GM18526 (cell line): Measurements from ENCODE around the gene EGLN1.

Source experiments
- POLR2A ChIP-seq: IDR thresholded peaks from 3 replicates; pipeline ENCODE4 v1.6.1; 2011; ENCODE audit not compliant: insufficient read length; ENCODE audit errors: extremely low read depth

EGLN1 gene

DNA sequence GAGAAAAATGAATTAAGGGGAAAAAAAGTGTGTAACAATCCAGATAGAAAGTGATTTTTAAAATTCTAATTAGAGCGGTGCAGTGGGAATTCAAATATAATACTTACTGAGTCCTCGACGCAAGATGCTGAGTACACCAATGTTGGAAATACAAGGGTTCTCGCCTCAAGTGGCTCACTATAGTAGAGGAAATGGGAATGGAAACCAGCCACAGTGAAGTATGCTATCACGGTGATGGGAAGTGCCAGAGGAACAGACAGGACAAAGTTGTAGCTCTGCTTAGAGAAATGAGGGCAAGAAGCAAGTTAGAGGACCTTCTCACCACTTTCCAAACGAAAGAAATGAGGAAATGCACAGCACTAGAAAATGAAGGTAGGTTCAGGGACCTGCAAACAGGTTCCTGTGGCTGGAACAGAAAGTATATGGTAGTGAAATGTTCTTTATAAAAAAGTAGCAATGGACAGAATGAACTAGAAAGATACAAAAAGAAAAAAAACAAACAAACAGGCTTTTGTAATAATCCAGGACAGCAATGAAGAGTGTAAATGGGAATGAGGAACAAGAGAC, 13.5 kb downstream of the EGLN1 start:
- no peak for TF ChIP-seq POLR2A

DNA sequence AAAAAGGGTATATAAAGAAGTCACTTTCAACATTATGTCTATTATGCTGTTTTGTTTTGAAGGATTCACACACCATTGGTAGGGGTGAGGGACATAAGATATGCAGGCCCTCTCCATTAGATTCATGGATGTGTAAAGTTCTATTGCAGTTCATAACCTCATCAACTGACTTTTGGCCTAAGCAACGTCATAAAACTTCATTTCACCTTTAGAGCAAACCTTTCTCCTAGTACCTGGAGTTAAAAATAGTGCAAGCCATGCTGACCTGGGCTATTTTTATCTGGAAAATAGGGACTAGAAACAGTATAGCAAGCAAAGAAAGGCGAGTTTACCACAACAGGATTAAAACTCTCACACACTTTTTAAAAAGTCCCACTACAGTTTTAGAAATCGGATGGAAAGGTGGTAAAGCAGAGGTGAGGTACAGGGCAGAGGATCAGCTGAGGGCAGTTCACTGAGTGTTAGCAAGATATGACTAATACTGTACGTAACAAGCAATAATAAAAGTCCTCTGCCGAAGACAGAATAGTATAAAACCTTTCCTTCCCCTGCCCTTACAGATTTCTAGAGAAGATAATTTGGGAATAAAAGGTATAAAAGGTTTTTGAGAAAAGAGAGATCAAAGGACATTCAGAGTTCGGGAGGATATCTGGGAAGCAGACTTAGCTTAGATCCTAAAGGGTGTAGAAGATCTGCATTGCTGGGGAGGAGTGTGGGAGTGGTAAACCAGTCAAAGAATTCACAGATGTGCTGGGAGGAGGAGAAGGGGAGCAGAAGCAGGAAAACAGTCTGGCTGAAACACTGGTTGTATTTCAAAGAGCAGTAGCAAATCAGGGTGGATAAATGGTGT, 14.3 kb downstream of the EGLN1 start:
- TF ChIP-seq POLR2A = no peak

DNA sequence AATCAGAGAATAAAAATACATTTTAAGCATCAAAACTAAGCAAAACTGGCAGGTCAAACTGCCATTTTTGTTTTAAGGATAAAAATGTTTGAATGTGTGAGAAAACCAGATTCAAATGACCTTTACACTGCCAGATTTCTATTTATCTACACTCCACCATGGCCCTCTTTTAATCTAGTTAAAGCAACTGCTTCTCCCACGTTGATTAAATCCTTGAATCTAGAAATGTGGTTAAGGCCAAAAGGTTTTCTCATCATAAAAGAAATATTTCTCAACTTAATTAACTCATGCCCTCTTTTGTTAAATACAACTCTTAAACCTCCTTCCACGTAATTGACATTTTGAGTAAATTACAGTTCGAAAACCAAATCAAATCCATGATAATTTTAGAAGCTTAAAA, 15.0 kb downstream of the EGLN1 start:
- no peak for TF ChIP-seq POLR2A

DNA sequence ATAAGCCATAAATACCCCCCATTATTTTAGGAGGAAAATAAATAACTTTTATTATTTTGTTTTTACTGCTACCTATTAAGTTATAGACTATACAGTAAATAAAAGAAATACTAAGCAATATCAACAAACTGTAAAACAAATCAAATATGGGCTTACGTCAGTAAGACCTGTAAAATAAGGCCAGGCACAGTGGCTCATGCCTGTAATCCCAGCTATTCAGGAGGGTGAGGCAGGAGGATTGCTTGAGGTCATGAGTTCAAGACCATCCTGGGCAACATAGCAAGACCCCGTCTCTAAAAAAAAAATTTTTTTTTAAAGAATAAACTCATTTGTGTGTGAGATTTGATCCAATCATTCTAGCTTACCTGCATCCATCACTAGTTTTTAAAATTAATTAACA, 17.8 kb downstream of the EGLN1 start:
- TF ChIP-seq POLR2A = no peak

DNA sequence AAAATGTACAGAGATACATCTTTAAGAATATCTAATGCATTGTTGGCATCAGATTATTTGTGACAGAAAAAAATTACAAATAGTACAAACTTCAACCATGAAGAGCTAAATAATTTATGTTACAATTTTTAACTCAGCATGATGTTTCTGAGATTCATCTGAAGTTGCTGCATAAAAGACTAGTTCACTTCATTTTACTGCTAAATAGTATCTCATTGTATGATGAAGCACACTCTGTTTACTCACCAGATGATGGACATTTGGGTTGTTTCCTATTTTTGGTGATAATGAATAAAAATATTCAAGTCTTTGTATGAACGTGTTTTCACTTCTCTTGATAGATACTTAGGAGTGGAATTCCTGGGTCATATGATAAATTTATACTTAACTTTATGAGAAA, 20.6 kb downstream of the EGLN1 start:
- no peak for TF ChIP-seq POLR2A

DNA sequence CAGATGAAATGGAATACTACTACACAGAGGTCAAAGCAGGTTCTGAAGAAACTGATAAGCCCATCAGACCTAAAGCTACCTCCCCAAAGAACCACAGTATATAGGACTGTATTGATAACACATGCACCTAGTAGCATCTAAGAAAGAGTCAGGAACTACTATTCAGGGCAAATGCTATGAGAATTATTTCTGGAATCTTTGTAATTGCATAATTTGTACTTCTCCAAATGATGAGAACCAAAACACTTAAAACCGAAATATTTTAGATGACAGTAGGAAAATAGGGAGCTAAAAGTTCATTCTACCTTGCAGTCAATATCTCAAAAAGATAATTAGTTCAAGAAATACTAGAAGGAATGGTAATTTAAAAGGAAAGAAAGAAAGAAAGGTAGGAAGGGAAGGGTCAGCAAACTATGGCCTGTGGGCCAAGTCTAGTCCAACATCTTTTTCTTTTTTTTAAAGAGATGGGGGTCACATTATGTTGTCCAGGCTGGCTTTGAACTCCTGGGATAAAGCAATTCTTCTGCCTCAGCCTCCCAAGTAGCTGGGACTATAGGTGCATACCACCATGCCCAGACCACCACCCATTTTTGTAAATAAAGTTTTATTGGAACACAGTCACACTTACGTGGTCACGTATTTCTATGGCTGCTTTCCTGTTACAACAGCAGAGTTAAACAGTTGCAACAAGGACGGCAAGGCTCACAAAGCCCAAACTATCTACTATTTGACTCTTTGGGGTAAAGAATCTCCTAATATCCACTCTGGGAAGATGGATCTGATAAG, 24.0 kb downstream of the EGLN1 start:
- no peak for TF ChIP-seq POLR2A

DNA sequence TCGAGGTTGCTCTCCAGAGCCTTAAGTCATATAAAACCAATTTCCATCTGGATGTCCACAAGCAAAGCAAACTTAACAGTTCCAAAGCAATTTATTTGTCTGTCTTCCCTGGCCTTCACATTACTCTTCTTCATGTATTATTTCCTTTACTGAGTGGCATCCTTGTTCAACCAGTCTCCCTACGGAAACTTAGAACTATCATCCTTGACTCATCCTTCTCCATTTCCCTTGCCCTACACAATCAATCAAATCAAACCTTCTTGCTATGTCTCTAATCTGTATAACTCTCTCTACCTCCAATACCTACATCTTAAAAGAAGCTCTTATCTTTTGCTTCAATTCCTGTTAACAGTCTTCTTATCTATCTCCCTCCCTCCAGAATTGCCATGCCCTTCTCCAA, 25.4 kb downstream of the EGLN1 start:
- TF ChIP-seq POLR2A = no peak

DNA sequence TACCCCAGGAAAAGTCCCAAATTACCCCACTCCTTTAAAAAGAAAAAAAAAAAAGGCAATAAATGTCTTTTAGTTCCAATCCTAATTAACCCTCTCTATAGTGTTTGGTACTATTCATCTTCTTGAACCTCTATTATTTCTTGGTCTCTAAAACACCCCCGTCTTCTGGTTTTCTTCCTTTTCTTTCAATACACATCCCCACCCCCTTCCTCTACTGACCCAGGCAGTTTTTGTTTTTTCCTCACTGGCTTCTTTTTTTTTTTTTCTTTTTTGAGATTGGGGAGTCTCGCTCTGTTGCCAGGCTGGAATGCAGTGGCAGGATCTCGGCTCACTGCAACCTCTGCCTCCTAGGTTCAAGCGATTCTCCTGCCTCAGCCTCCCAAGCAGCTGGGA, 26.1 kb downstream of the EGLN1 start:
- no peak for TF ChIP-seq POLR2A

DNA sequence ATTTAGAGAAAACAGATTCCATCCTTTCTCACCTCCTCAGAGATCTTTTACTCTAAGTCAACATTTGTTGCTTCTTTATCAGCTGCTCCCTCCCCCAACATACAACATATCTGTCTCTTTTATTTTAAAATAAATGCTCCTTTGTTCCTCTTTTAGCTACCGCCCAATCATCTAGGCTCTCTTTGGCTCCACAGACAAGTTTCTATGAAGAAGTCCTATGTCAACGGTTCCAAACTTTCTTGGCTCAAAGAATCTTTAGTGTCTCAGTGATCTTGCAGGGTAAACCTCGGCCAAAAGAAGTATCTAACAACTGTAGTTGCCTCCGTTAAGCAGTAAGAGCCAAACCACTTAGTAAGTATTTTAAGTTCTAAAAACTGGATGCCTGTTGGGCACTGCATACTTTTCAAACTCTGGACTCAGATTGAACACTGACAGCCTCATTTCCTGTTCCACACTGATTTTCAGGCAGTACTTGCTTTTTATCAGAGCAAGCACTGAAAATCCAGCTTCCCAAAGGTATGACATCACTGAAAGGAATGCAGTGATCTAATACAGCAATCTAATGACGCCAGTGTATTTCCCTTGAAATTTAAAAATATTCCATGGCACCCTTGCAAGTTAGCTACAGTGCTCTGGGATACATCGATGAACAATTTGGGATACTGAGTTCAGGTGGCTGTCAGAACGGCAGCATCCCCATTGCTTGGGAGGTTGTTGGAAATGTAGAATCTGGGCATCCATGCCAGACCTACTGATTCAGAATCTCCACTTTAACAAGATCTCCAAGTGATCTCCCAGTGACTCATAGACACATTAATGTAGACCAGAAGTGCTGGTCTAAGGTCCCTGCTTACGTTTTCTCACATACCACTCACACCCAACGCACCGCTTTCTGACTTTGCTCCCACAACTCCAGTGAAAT, 26.8 kb downstream of the EGLN1 start:
- TF ChIP-seq POLR2A = no peak

DNA sequence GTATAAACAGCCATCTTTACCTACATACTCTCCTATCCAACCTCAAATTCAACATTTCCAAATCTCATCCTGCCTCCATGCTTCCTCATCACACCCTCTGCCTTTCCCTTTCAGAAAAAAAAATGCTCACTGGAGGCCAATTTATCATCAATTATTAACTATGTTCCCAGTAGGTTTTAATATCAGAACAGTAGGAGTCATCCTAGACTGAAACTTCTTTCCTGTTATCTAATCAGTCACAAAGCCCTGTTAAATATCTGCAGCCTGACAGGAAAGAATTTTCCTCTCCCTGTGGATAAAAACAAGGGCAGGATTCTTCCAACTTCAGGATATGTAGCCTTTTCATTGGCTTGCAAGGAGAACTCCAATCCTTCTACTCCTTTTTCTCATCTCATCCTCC, 28.4 kb downstream of the EGLN1 start:
- no peak for TF ChIP-seq POLR2A

DNA sequence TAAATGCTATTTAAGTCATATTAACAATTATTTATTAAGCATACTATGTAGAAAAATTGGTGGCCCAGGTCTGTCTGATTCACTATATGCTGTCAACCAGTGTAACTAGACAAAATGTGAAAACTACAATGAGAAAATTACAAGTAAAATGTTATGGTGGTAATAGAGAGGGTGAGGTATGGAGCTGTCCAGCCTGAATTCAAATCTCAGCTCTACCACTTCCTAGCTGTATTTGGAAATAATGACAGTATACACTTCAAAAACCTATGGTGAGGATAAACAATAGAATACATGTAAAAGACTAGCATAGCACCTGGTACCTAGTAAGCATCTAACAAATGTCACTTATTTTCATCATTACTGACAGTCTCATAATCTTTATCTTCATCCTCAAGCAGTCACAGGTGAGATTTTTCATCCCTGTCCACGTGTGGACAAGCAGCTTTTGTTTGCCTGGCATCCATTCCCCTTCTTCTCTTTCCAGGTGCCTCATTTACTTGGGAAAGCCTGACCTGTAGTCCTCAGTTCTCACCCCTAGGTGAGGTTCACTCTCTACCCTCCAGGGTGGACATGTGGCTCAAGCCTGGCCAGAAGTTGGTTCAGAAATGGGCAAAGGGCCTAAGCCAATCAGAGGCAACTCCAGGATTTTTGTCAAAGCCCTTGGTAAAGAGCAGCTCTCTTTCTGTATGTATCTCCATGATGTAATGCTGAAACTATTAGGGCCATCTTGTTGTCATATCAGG, 29.5 kb downstream of the EGLN1 start:
- TF ChIP-seq POLR2A = no peak

DNA sequence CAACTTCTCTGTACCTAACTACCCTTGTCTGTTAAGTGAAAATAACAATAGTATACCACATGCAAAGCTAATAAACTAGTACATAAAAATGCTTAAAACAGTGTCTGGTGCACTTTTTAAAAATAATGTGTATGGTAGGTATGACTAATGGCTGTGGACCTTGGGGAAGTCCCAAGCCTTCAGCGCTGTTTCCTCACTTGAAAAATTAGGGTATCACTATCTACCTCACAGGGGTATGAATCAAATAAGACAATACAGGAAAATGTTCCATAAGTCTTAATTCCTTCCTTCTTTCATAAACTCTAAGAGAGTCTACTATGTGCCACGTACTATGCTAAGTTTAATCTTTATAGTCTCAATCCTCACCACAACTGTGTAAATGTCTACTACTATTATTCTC, 32.0 kb downstream of the EGLN1 start:
- TF ChIP-seq POLR2A = no peak

DNA sequence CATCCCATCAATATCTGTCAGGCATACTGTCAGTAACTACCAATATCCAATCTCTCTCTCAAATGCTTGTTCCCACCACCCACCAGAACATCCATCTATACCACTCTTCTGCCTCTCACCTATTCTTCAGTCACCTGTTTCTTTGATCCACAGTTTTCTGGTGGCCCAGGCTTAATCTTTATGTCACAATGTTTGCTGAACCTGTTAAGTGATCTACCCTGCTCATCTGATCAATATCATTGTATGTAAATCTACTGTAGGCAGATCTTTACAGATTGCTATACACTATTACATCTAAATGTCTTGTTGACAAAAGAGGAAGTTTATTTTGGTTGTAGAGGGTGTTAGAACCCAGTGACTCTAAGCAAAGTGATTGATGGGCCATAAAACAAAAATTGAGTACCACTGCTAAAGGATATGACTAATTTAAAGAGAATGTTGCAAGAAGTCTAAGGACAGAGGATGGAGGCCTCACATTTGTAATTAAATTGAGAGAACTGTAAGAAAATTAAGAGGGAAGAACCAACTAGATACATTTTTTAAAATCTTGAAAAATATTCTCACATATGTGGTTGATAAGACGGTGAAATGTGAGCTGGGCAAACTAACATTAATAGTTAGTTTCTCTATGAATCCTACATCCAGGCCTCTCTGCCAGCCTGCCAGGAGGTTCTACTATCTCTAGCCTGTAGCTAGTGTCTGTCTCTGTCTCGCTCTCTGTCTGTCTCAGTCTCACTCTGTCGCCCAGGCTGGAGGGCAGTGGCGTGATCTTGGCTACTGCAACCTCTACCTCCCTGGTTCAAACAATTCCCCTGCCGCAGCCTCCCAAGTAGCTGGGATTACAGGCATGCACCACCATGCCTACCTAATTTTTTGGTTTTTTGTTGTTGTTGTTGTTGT, 34.1 kb downstream of the EGLN1 start:
- TF ChIP-seq POLR2A = no peak

DNA sequence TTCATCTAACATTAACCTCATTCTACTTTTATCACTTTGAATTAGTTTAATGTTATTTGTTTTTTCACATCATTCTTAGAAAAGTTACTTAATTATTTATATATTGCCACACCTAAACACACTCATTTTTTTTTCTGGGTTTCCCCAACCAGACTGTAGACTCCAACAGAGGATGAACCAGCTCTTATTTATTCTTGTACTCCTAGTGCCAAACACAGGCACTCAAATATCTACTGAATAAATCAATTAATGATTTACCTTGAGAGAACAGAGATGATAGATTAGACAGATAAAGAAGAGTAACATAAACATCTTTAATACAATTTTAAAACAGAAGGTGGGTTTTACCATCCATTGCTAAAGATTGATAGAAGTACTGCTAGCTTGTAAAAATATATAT, 35.6 kb downstream of the EGLN1 start:
- no peak for TF ChIP-seq POLR2A

DNA sequence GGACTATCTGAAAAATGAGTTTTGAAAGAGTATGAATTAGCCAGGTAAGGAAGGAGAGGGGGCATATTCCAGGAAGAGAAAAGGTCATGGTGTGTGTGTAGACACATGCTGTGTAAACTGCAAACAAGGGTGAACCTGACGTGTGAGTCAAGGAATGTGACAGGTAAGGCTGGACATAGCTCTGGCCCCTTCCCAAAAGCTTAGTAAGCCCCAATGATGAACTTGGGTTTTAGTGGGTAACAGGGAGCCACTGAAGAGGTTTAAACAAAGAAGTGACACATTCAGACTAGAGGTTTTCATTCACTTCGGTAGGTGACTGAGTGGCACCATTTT, 36.7 kb downstream of the EGLN1 start:
- TF ChIP-seq POLR2A = no peak
